ENCODE measurements around the gene EFHD2.
"Not testable (repeated sequence)": the region's sequence is repeated elsewhere in the genome, so short reads cannot be mapped to it uniquely, and the experiment has no call there.

- not testable (repeated sequence) for TF ChIP-seq CTCF, EZH2, EZH2phosphoT487 (IDR thresholded peaks at IDR 0.05)
Measured at GRCh38 chr1:15463926-15464322, 54.2 kb downstream of the EFHD2 start.
